ENCODE measurements around the gene RPS6KA6. TPM values are rescaled to one million over a fixed set of nuclear protein-coding genes. Genes with fewer than 3 reads are reported as not detected.

RPS6KA6 gene
- total and polyA plus RNA-seq, 5 experiments from 2014 or later = 0.26 to 0.57 (median 0.30) TPM; not detected in 2

- H3K4me1 Mint-ChIP-seq = peaks cover 0 to 6% (median 5%) of the 10 kb centered on the region in 4 donors
- H3K36me3 Mint-ChIP-seq = peaks cover 0 to 12% (median 5%) of the 10 kb centered on the region in 3 donors
- H3K27ac Mint-ChIP-seq = peak overlapping the region in 2 of 10 donors; percentile 18 to 55
- H3K27me3 Mint-ChIP-seq = peaks cover 8 to 48% (median 27%) of the 10 kb centered on the region in 5 donors
- peak in 1 of 2 donors; percentile 41 for ATAC-seq
- POLR2A ChIA-PET = no interaction called here
- H3K9me3 Mint-ChIP-seq = peaks cover 0 to 21% (median 10%) of the 10 kb centered on the region in 9 donors
- peak in 2 of 10 donors; percentile 1 to 52 for DNase-seq
- peak overlapping the region in 9 of 10 donors; percentile 18 to 71 (median 51) for H3K4me3 Mint-ChIP-seq
Measured at GRCh38 chrX:84188320-84188834, 378 bp upstream of the RPS6KA6 start.

- POLR2A ChIA-PET = no interaction called here
- H3K27me3 Mint-ChIP-seq = peaks cover 8 to 56% (median 29%) of the 10 kb centered on the region in 5 donors
Measured at GRCh38 chrX:84186603-84187532, 1.1 kb downstream of the RPS6KA6 start.

GRCh38 chrX:84182516-84182915 is 5.5 kb downstream of the RPS6KA6 start:
- POLR2A ChIA-PET = no interaction called here
- peaks cover 0 to 3% (median 0%) of the 10 kb centered on the region in 3 donors for H3K36me3 Mint-ChIP-seq
- H3K9me3 Mint-ChIP-seq = peaks cover 0 to 8% (median 0%) of the 10 kb centered on the region in 9 donors
- no peak overlapping the region for H3K4me3 Mint-ChIP-seq
- peaks cover 0 to 6% (median 5%) of the 10 kb centered on the region in 4 donors for H3K4me1 Mint-ChIP-seq
- ATAC-seq (no peak), DNase-seq (no peak)
- no peak overlapping the region for H3K27ac Mint-ChIP-seq
- peaks cover 6 to 41% (median 15%) of the 10 kb centered on the region in 5 donors for H3K27me3 Mint-ChIP-seq

More at GRCh38 chrX:84186603-84187532, 1.1 kb downstream of the RPS6KA6 start:
- H3K36me3 Mint-ChIP-seq = peaks cover 0 to 12% (median 6%) of the 10 kb centered on the region in 3 donors
- no peak for ATAC-seq
- H3K27ac Mint-ChIP-seq = peak overlapping the region in 4 of 10 donors; percentile 6 to 75 (median 42)
- peaks cover 0 to 21% (median 10%) of the 10 kb centered on the region in 9 donors for H3K9me3 Mint-ChIP-seq
- no peak for DNase-seq
- H3K4me1 Mint-ChIP-seq = peaks cover 0 to 6% (median 5%) of the 10 kb centered on the region in 4 donors
- H3K4me3 Mint-ChIP-seq = peak overlapping the region; percentile 19 to 72 (median 45)

- no peak overlapping the region for H3K4me3 Mint-ChIP-seq
- DNase-seq (no peak), ATAC-seq (no peak)
- H3K4me1 Mint-ChIP-seq = no peaks in the 10 kb centered on the region
- no peaks in the 10 kb centered on the region for H3K27me3 Mint-ChIP-seq
- peaks cover 0 to 2% (median 0%) of the 10 kb centered on the region in 9 donors for H3K9me3 Mint-ChIP-seq
- POLR2A ChIA-PET = no interaction called here
- no peak overlapping the region for H3K27ac Mint-ChIP-seq
- H3K36me3 Mint-ChIP-seq = no peaks in the 10 kb centered on the region
Measured at GRCh38 chrX:84175958-84176357, 12.0 kb downstream of the RPS6KA6 start.

GRCh38 chrX:84175274-84175673 is 12.7 kb downstream of the RPS6KA6 start:
- no peaks in the 10 kb centered on the region for H3K36me3 Mint-ChIP-seq
- DNase-seq (no peak), ATAC-seq (no peak)
- H3K27me3 Mint-ChIP-seq = no peaks in the 10 kb centered on the region
- H3K9me3 Mint-ChIP-seq = peaks cover 0 to 2% (median 0%) of the 10 kb centered on the region in 9 donors
- H3K4me3 Mint-ChIP-seq = no peak overlapping the region
- no peaks in the 10 kb centered on the region for H3K4me1 Mint-ChIP-seq
- no peak overlapping the region for H3K27ac Mint-ChIP-seq
- POLR2A ChIA-PET = no interaction called here

GRCh38 chrX:84174348-84174747 is 13.7 kb downstream of the RPS6KA6 start:
- POLR2A ChIA-PET = no interaction called here
- Mint-ChIP-seq H3K27ac (no peak overlapping the region), H3K4me3 (no peak overlapping the region), H3K9me3 (peaks cover 0 to 2% (median 0%) of the 10 kb centered on the region in 9 donors), H3K27me3 (no peaks in the 10 kb centered on the region), H3K36me3 (no peaks in the 10 kb centered on the region), H3K4me1 (no peaks in the 10 kb centered on the region)
- DNase-seq = no peak
- ATAC-seq = no peak

GRCh38 chrX:84170931-84171330 is 17.1 kb downstream of the RPS6KA6 start:
- Mint-ChIP-seq H3K27ac (no peak overlapping the region), H3K4me1 (no peaks in the 10 kb centered on the region), H3K27me3 (no peaks in the 10 kb centered on the region), H3K9me3 (peaks cover 0 to 2% (median 0%) of the 10 kb centered on the region in 9 donors), H3K4me3 (no peak overlapping the region), H3K36me3 (no peaks in the 10 kb centered on the region)
- no peak for ATAC-seq
- no peak for DNase-seq
- POLR2A ChIA-PET = no interaction called here

GRCh38 chrX:84168574-84168973 is 19.4 kb downstream of the RPS6KA6 start:
- Mint-ChIP-seq H3K4me1 (no peaks in the 10 kb centered on the region), H3K27me3 (no peaks in the 10 kb centered on the region), H3K36me3 (no peaks in the 10 kb centered on the region), H3K27ac (no peak overlapping the region), H3K4me3 (no peak overlapping the region), H3K9me3 (no peaks in the 10 kb centered on the region)
- POLR2A ChIA-PET = no interaction called here
- DNase-seq (no peak), ATAC-seq (no peak)

GRCh38 chrX:84168095-84168494 is 19.9 kb downstream of the RPS6KA6 start:
- ATAC-seq = no peak
- H3K27me3 Mint-ChIP-seq = no peaks in the 10 kb centered on the region
- POLR2A ChIA-PET = no interaction called here

GRCh38 chrX:84165711-84166110 is 22.3 kb downstream of the RPS6KA6 start:
- H3K27me3 Mint-ChIP-seq = no peaks in the 10 kb centered on the region
- DNase-seq (no peak), ATAC-seq (no peak)
- no peak overlapping the region for H3K27ac Mint-ChIP-seq
- POLR2A ChIA-PET = no interaction called here
- H3K4me3 Mint-ChIP-seq = no peak overlapping the region
- H3K9me3 Mint-ChIP-seq = no peaks in the 10 kb centered on the region
- no peaks in the 10 kb centered on the region for H3K36me3 Mint-ChIP-seq
- H3K4me1 Mint-ChIP-seq = no peaks in the 10 kb centered on the region

More at GRCh38 chrX:84168095-84168494, 19.9 kb downstream of the RPS6KA6 start:
- DNase-seq = no peak
- Mint-ChIP-seq H3K27ac (no peak overlapping the region), H3K4me3 (no peak overlapping the region), H3K9me3 (no peaks in the 10 kb centered on the region), H3K36me3 (no peaks in the 10 kb centered on the region), H3K4me1 (no peaks in the 10 kb centered on the region)

GRCh38 chrX:84162401-84162800 is 25.6 kb downstream of the RPS6KA6 start:
- Mint-ChIP-seq H3K9me3 (no peaks in the 10 kb centered on the region), H3K27ac (no peak overlapping the region), H3K4me1 (no peaks in the 10 kb centered on the region), H3K36me3 (no peaks in the 10 kb centered on the region), H3K27me3 (no peaks in the 10 kb centered on the region), H3K4me3 (no peak overlapping the region)
- POLR2A ChIA-PET = no interaction called here
- ATAC-seq = no peak
- DNase-seq = no peak

- ATAC-seq = no peak
- H3K27me3 Mint-ChIP-seq = no peaks in the 10 kb centered on the region
- no peaks in the 10 kb centered on the region for H3K9me3 Mint-ChIP-seq
- no peak for DNase-seq
- no peak overlapping the region for H3K27ac Mint-ChIP-seq
- H3K4me3 Mint-ChIP-seq = no peak overlapping the region
- no peaks in the 10 kb centered on the region for H3K4me1 Mint-ChIP-seq
- H3K36me3 Mint-ChIP-seq = no peaks in the 10 kb centered on the region
- POLR2A ChIA-PET = no interaction called here
Measured at GRCh38 chrX:84161641-84162040, 26.4 kb downstream of the RPS6KA6 start.

- Mint-ChIP-seq H3K4me3 (no peak overlapping the region), H3K36me3 (no peaks in the 10 kb centered on the region), H3K27ac (no peak overlapping the region), H3K9me3 (no peaks in the 10 kb centered on the region), H3K27me3 (no peaks in the 10 kb centered on the region), H3K4me1 (no peaks in the 10 kb centered on the region)
- POLR2A ChIA-PET = no interaction called here
- DNase-seq (no peak), ATAC-seq (no peak)
Measured at GRCh38 chrX:84160736-84161135, 27.3 kb downstream of the RPS6KA6 start.
